Activated CD8-positive, alpha-beta memory T cell treated with anti-CD3 and anti-CD28 coated beads, Interleukin-2, amount 10 ng/mL, durations not matched to agents 7 days and 5 days (primary cell): Measurements from ENCODE around the gene HACL1. TPM values are rescaled to one million over a fixed set of nuclear protein-coding genes. Genes with fewer than 3 reads are reported as not detected.
"Not testable (repeated sequence)": the region's sequence is repeated elsewhere in the genome, so short reads cannot be mapped to it uniquely, and the experiment has no call there.

Experiments
- ATAC-seq: fragments of 150-1000 bp; cut with Tn5 transposase; one replicate; pipeline ENCODE4 v1.10.0; 2021; ENCODE audit warnings: moderate library complexity
- CTCF ChIA-PET: fragments of 350-600 bp; sonication (Branson Sonifier 250); formaldehyde crosslinking; loops from one replicate; lab custom pipeline; 2021; ENCODE audit warnings: antibody characterized with exemption; lab: Charles Lee
- DNase-seq: peaks from one replicate; pipeline ENCODE4 v3.0.0-alpha.2; 2020
- H3K27ac Mint-ChIP-seq: one replicate; pipeline ENCODE4 v1.8.0; 2021; ENCODE audit warnings: mild to moderate bottlenecking, mixed read lengths
- H3K27me3 Mint-ChIP-seq: one replicate; pipeline ENCODE4 v1.8.0; 2021; ENCODE audit warnings: mixed read lengths
- H3K36me3 Mint-ChIP-seq: one replicate; pipeline ENCODE4 v1.8.0; 2021; ENCODE audit warnings: mild to moderate bottlenecking, mixed read lengths
- H3K4me1 Mint-ChIP-seq: one replicate; pipeline ENCODE4 v1.8.0; 2021; ENCODE audit warnings: mixed read lengths
- H3K4me3 Mint-ChIP-seq: one replicate; pipeline ENCODE4 v1.8.0; 2021; ENCODE audit warnings: mild to moderate bottlenecking, moderate library complexity, mixed read lengths
- H3K9me3 Mint-ChIP-seq: one replicate; pipeline ENCODE4 v1.8.0; 2022; ENCODE audit warnings: low read depth, mixed read lengths
- total RNA-seq, 2 experiments: library from RNA; stranded (reverse); gene quantifications; one replicate each; pipeline ENCODE4 v1.2.3, GENCODE V29; 2021

Gene HACL1
- total RNA-seq, 2 experiments from 2014 or later: 24.4 to 25.5 TPM

DNA sequence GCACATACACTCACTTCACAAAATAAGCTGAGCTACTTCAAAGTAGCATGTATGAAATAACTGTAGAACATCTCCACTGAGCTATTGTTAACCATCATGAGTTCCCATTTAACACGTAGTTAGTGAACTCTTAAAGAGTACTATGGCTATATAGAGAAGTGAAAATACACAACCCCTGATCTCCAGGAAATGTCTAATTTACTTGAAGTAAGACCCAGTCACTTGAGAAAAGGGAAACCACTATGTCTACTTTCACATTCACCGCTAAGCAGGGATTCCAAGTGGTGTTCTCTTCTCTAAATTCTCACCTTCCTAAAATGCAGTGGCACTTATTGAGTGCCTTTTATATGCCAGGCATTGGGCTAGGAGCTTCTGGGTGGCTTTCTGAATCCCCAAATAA, 44.9 kb downstream of the HACL1 start:
- H3K36me3 Mint-ChIP-seq: peaks cover 2% of the 10 kb centered on the region

DNA sequence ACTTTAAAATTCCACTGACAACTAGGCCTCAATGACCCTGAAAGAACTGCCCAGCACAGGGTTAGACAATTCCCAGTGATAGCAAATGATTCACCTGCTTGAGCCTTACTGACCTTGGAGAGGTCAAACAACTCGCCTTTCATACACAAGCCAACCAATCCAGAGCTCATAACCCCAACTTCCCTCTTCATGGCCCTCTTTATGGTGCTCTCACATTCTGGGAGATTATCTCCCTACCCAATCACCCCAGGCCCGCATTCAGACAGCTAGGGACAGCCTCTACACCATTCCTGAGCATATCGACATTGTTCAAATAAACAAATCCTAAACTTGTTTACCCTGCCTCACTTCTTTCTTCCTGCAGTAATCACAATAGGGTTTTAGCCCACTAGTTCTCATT, 47.6 kb downstream of the HACL1 start:
- DNase-seq: no peak
- peaks cover 8% of the 10 kb centered on the region for H3K36me3 Mint-ChIP-seq

More for the DNA sequence above, 44.9 kb downstream of the HACL1 start:
- DNase-seq (no peak), ATAC-seq (peak; percentile 62)
- H3K9me3 Mint-ChIP-seq: no peaks in the 10 kb centered on the region
- H3K4me3 Mint-ChIP-seq: peak overlapping the region; percentile 19
- no peaks in the 10 kb centered on the region for H3K27me3 Mint-ChIP-seq
- CTCF ChIA-PET: interaction anchor here (0.7 to 6.0 kb wide), 28 partner anchors 14 to 505 kb away, joined by 3 to 55 read pairs (median 3); partner anchors contain the start of gene RBSN
- peaks cover 21% of the 10 kb centered on the region for H3K4me1 Mint-ChIP-seq
- peak overlapping the region; percentile 77 for H3K27ac Mint-ChIP-seq

DNA sequence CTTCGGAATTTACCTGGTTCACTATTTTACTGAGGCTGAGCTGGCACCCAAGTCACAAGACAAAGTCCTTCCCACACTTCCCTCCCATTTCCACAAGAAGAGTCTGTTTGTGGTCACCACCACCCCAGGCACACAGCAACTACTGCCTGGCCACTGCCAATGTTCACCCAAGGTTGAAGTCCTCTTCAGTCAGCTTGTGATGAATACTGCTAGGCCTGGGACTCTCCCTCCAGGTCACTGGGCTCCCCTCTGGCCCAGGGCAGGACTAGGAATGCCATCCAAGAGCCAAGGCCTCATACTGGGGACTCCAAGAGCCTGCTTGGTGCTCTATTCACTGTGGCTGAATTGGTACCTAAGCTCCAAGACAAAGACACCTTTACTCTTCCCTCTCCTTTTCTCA, 49.5 kb downstream of the HACL1 start:
- CTCF ChIA-PET: interaction anchor here (1.3 kb wide), 1 partner anchor 10 kb away, joined by 5 read pairs; no protein-coding TSS in a partner anchor
- peaks cover 12% of the 10 kb centered on the region for H3K4me1 Mint-ChIP-seq
- H3K27ac Mint-ChIP-seq: no peak overlapping the region

More for the DNA sequence above, 47.6 kb downstream of the HACL1 start:
- Mint-ChIP-seq H3K27ac (no peak overlapping the region), H3K9me3 (no peaks in the 10 kb centered on the region), H3K27me3 (no peaks in the 10 kb centered on the region), H3K4me1 (peaks cover 21% of the 10 kb centered on the region), H3K4me3 (no peak overlapping the region)
- ATAC-seq: no peak
- CTCF ChIA-PET: interaction anchor here (2.1 to 6.0 kb wide), 2 partner anchors 9 to 287 kb away, joined by 6 to 55 read pairs; no protein-coding TSS in a partner anchor

GRCh38 chr3:15549846-15550245, 51.5 kb downstream of the HACL1 start:
- CTCF ChIA-PET: no interaction called here
- ATAC-seq (no peak), DNase-seq (no peak)
- no peaks in the 10 kb centered on the region for H3K4me1 Mint-ChIP-seq
- H3K27me3 Mint-ChIP-seq: peaks cover 3% of the 10 kb centered on the region
- H3K36me3 Mint-ChIP-seq: peaks cover 25% of the 10 kb centered on the region
- H3K9me3 Mint-ChIP-seq: peaks cover 9% of the 10 kb centered on the region
- H3K27ac Mint-ChIP-seq: no peak overlapping the region
- H3K4me3 Mint-ChIP-seq: no peak overlapping the region

More for the DNA sequence above, 49.5 kb downstream of the HACL1 start:
- DNase-seq (no peak), ATAC-seq (no peak)
- Mint-ChIP-seq H3K36me3 (peaks cover 13% of the 10 kb centered on the region), H3K27me3 (no peaks in the 10 kb centered on the region), H3K9me3 (peaks cover under 1% of the 10 kb centered on the region), H3K4me3 (no peak overlapping the region)

DNA sequence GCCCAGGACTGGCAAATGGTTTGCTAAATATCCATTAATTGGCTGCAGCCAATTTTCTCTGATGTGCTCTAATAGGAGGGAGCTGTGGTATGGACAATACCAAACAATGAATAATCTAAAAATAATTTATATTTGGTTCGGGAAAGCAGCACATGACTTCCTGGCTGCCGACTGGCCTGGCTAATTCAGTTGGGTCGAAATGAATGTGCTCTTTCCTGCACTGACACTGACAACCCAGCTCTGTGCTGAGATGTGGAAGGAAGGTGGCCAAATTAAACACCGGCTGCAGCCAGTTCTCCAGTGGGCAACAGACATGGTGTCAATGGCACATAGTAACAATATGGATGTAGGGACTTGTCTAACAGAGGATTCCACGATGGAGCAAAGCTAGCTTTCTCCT, 58.8 kb downstream of the HACL1 start:
- H3K9me3 Mint-ChIP-seq: peaks cover 9% of the 10 kb centered on the region
- DNase-seq (no peak), ATAC-seq (no peak)
- peaks cover 3% of the 10 kb centered on the region for H3K27me3 Mint-ChIP-seq
- H3K4me3 Mint-ChIP-seq: no peak overlapping the region
- H3K27ac Mint-ChIP-seq: peak overlapping the region; percentile 13
- peaks cover 27% of the 10 kb centered on the region for H3K36me3 Mint-ChIP-seq
- H3K4me1 Mint-ChIP-seq: peaks cover 40% of the 10 kb centered on the region
- CTCF ChIA-PET: interaction anchor here (1.1 to 1.2 kb wide), 3 partner anchors 9 to 337 kb away, joined by 3 to 5 read pairs (median 3); partner anchors contain the start of gene CAPN7

DNA sequence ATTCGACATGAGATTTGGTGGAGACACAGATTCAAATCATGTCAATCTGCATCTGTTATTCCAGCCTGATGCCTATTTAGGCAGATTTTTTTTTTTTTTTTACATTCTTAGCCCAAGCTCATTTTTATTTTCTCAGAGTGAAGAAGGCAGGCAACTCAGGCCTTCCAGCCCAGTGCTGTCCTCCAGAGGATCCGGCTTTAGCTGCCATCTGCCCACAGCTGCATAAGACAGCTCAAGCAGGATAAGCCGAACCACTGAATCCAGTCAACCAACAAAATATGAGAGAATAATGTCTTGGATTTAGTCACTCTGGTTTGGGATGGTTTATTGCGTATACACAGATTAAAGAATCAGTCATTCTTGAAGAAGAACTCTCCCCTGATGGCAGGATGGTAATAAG, 60.0 kb downstream of the HACL1 start:
- Mint-ChIP-seq H3K36me3 (peaks cover 23% of the 10 kb centered on the region), H3K4me3 (no peak overlapping the region), H3K27ac (peak overlapping the region; percentile 62), H3K27me3 (peaks cover 3% of the 10 kb centered on the region), H3K9me3 (peaks cover 3% of the 10 kb centered on the region), H3K4me1 (peaks cover 52% of the 10 kb centered on the region)
- DNase-seq (no peak), ATAC-seq (no peak)
- CTCF ChIA-PET: no interaction called here

DNA sequence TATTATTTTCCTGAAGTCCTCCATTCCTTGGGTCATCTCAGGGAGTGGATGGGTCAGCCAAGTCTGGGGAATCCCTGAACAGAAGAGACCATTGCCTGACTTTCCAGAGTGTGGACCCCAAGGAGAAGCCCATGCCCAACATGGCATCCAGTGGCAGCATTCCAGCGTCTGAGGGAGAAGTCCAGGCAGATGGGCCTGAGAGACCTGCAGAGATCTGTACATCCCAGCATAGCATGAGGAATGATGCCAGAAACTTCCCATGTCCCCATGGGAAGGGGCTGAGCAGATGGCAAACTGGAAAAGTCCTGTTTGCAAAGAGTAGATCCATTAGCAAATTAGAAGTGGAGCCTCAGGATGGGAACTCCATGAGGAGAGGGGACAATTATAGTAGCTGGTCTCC, 62.3 kb downstream of the HACL1 start:
- no peak for DNase-seq
- Mint-ChIP-seq H3K27me3 (no peaks in the 10 kb centered on the region), H3K36me3 (peaks cover 15% of the 10 kb centered on the region), H3K27ac (no peak overlapping the region), H3K9me3 (no peaks in the 10 kb centered on the region), H3K4me3 (no peak overlapping the region), H3K4me1 (peaks cover 70% of the 10 kb centered on the region)
- no peak for ATAC-seq
- CTCF ChIA-PET: interaction anchor here (0.9 to 2.0 kb wide), 2 partner anchors 18 to 19 kb away, joined by 3 to 7 read pairs; no protein-coding TSS in a partner anchor

- Mint-ChIP-seq H3K9me3 (no peaks in the 10 kb centered on the region), H3K27ac (peak overlapping the region; percentile 55), H3K36me3 (peaks cover 15% of the 10 kb centered on the region), H3K27me3 (no peaks in the 10 kb centered on the region), H3K4me3 (no peak overlapping the region), H3K4me1 (peaks cover 67% of the 10 kb centered on the region)
- ATAC-seq (no peak), DNase-seq (no peak)
- CTCF ChIA-PET: interaction anchor here (2.0 kb wide), 1 partner anchor 19 kb away, joined by 7 read pairs; no protein-coding TSS in a partner anchor
Measured at GRCh38 chr3:15538345-15538744, 63.0 kb downstream of the HACL1 start.

DNA sequence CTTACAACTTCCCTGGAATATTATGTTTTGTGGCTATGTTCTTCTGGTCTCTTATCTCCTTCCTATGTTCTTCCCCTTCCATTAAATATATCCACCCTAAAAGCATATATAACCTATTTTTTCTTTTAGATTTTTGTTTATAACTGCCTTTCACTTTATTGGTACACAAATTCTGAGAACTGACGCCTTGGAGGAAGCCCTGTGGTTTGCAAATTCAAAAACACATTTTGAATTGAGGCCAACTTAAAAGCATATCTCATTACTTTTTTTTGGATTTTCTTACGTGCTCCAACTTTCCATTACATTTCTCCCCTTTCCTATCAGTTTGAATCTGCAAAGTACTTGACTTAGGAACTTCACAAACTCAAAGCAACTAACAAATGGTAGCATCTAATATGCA, 64.5 kb downstream of the HACL1 start:
- no peaks in the 10 kb centered on the region for H3K9me3 Mint-ChIP-seq
- H3K27me3 Mint-ChIP-seq: no peaks in the 10 kb centered on the region
- peaks cover 63% of the 10 kb centered on the region for H3K4me1 Mint-ChIP-seq
- CTCF ChIA-PET: interaction anchor here (2.0 kb wide), 1 partner anchor 20 kb away, joined by 7 read pairs; no protein-coding TSS in a partner anchor
- peak; percentile 50 for DNase-seq
- H3K36me3 Mint-ChIP-seq: peaks cover 15% of the 10 kb centered on the region
- H3K27ac Mint-ChIP-seq: peak overlapping the region; percentile 94
- no peak for ATAC-seq
- peak overlapping the region; percentile 58 for H3K4me3 Mint-ChIP-seq

- Mint-ChIP-seq H3K9me3 (no peaks in the 10 kb centered on the region), H3K4me3 (peak overlapping the region; percentile 37), H3K36me3 (peaks cover 7% of the 10 kb centered on the region), H3K4me1 (peaks cover 52% of the 10 kb centered on the region), H3K27me3 (no peaks in the 10 kb centered on the region), H3K27ac (peak overlapping the region; percentile 94)
- DNase-seq (peak; percentile 82), ATAC-seq (peak; percentile 99)
- CTCF ChIA-PET: interaction anchor here (0.8 to 2.0 kb wide), 9 partner anchors 11 to 131 kb away, joined by 3 to 15 read pairs (median 4); no protein-coding TSS in a partner anchor
Measured at GRCh38 chr3:15535732-15536131, 65.6 kb downstream of the HACL1 start.

DNA sequence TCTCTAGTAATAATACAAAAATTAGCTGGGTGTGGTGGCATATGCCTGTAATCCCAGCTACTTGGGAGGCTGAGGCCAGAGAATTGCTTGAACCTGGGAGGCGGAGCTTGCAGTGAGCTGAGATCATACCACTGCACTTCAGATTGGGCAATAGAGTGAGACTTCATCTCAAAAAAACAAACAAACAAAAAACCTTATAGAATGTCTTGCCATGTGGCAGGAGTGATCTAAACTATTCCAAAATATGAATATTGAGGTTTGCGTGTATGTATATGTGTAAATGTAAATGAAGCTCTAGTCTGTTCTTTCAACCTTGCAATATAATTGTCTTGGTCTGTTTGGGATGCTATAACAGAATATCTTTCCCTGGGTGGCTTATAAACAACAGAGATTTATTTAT, 68.8 kb downstream of the HACL1 start:
- H3K4me3 Mint-ChIP-seq, H3K27ac Mint-ChIP-seq, H3K27me3 Mint-ChIP-seq, ATAC-seq, DNase-seq, H3K36me3 Mint-ChIP-seq, H3K9me3 Mint-ChIP-seq, CTCF ChIA-PET: not testable (repeated sequence)
- H3K4me1 Mint-ChIP-seq: peaks cover 49% of the 10 kb centered on the region

DNA sequence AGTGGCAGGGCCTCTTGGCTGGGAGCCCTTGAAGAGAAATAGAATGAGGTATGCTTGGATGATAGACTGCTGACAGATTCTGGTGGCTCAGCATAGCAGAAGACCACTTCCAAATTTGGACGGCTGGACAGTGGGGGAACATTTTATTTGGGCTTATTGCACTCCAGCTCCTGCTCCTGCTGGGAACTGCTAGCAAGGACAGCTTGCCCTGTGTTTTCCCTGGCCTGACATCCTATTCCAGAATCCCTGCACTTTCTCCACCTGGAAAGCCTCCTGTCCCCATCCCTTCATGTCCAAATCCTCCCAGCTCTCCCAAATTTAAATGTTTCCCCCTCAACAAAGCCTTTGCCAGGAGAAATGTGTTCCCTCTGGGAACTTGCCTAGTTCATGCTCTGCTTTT, 70.0 kb downstream of the HACL1 start:
- Mint-ChIP-seq H3K9me3 (no peaks in the 10 kb centered on the region), H3K27ac (no peak overlapping the region), H3K36me3 (peaks cover 1% of the 10 kb centered on the region), H3K27me3 (no peaks in the 10 kb centered on the region), H3K4me1 (peaks cover 36% of the 10 kb centered on the region), H3K4me3 (no peak overlapping the region)
- DNase-seq (no peak), ATAC-seq (no peak)
- CTCF ChIA-PET: interaction anchor here (1.5 kb wide), 1 partner anchor 17 kb away, joined by 3 read pairs; no protein-coding TSS in a partner anchor

- H3K4me3 Mint-ChIP-seq: no peak overlapping the region
- H3K27ac Mint-ChIP-seq: peak overlapping the region; percentile 62
- DNase-seq (no peak), ATAC-seq (no peak)
- CTCF ChIA-PET: interaction anchor here (0.7 to 1.4 kb wide), 3 partner anchors 29 to 100 kb away, joined by 3 to 5 read pairs (median 3); no protein-coding TSS in a partner anchor
- H3K4me1 Mint-ChIP-seq: peaks cover 18% of the 10 kb centered on the region
- H3K9me3 Mint-ChIP-seq: no peaks in the 10 kb centered on the region
- no peaks in the 10 kb centered on the region for H3K27me3 Mint-ChIP-seq
- H3K36me3 Mint-ChIP-seq: no peaks in the 10 kb centered on the region
Measured at GRCh38 chr3:15528854-15529537, 72.4 kb downstream of the HACL1 start.
